ENCODE results near the gene JAK2.

- no peak for TF ChIP-seq CTCF (IDR thresholded peaks at IDR 0.05)
- no peak for TF ChIP-seq POLR2A (IDR thresholded peaks at IDR 0.05)
Measured at GRCh38 chr9:5025416-5025815, 40.3 kb downstream of the JAK2 start.
